ENCODE data around the gene JARID2. TPM values are rescaled to one million over a fixed set of nuclear protein-coding genes. Genes with fewer than 3 reads are reported as not detected.

JARID2 gene
- total and polyA plus RNA-seq, 7 donors, result 1.1 to 16.1 (median 4.9) TPM

DNA sequence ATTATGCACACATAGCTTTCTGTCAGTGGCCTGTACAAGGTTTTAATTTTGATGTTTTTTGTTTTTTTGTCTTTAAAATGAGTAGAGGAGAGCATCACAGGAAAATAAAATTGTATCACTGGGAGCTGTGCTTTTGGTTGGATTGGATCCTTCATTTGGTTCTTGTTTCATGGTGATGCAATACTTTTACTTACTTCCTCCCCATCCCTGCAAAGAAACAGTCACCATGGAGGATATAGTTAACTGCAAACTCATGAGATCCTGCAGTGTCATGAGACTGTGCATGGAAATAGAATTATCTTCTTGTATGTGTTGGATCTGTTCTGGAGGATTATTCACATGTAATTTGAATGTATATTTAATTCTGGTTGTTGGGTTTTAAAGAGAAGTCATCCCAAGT, 122.3 kb downstream of the JARID2 start:
- intact Hi-C loops (cut with DNase I), result loop anchor here in 1 of 2 donors (10.0 kb wide), 1 partner anchor 67 kb away; no protein-coding TSS in a partner anchor
- H3K4me1 ChIP-seq, result peaks cover 92% of the 10 kb centered on the region
- no peak overlapping the region for H3K4me3 ChIP-seq
- DNase-seq (no peak), ATAC-seq (peak in 3 of 4 donors; percentile 33 to 59 (median 51))
- no peaks in the 10 kb centered on the region for H3K36me3 ChIP-seq (ENCODE audit: insufficient read depth in 1 of 2, low read depth in 1 of 2)
- no peak for TF ChIP-seq CTCF (IDR thresholded peaks at IDR 0.05)
- H3K9me3 ChIP-seq, result no peaks in the 10 kb centered on the region
- peak overlapping the region; percentile 21 for H3K27ac ChIP-seq
- H3K27me3 ChIP-seq (ENCODE audit: insufficient read depth in 3 of 3, low read length in 2 of 3), result no peaks in the 10 kb centered on the region

GRCh38 chr6:15368873-15369272, 123.0 kb downstream of the JARID2 start:
- intact Hi-C loops (cut with DNase I), result loop anchor here in 1 of 2 donors (10.0 kb wide), 1 partner anchor 66 kb away; no protein-coding TSS in a partner anchor
- Histone ChIP-seq H3K4me3 (no peak overlapping the region), H3K36me3 (ENCODE audit: insufficient read depth in 1 of 2, low read depth in 1 of 2) (no peaks in the 10 kb centered on the region), H3K27me3 (ENCODE audit: insufficient read depth in 3 of 3, low read length in 2 of 3) (no peaks in the 10 kb centered on the region), H3K27ac (peak overlapping the region; percentile 11), H3K4me1 (peaks cover 92% of the 10 kb centered on the region), H3K9me3 (no peaks in the 10 kb centered on the region)
- 45 to 72% (median 55%) methylated on average over 5 of the region's 5 CpGs for WGBS, 3 donors
- no peak for TF ChIP-seq CTCF (IDR thresholded peaks at IDR 0.05)
- ATAC-seq (no peak), DNase-seq (no peak)

GRCh38 chr6:15369838-15370237, 124.0 kb downstream of the JARID2 start:
- no peak for DNase-seq
- ATAC-seq, result peak in 1 of 4 donors; percentile 22
- Histone ChIP-seq H3K4me1 (peaks cover 92% of the 10 kb centered on the region), H3K36me3 (ENCODE audit: insufficient read depth in 1 of 2, low read depth in 1 of 2) (no peaks in the 10 kb centered on the region), H3K4me3 (no peak overlapping the region), H3K9me3 (no peaks in the 10 kb centered on the region), H3K27me3 (ENCODE audit: insufficient read depth in 3 of 3, low read length in 2 of 3) (no peaks in the 10 kb centered on the region), H3K27ac (no peak overlapping the region)
- TF ChIP-seq CTCF (IDR thresholded peaks at IDR 0.05), result no peak
- 14 to 39% (median 17%) methylated on average over 4 of the region's 4 CpGs for WGBS, 3 donors
- intact Hi-C loops (cut with DNase I), result loop anchor here in 1 of 2 donors (10.0 kb wide), 2 partner anchors 65 to 115 kb away; no protein-coding TSS in a partner anchor

GRCh38 chr6:15370733-15371671, 125.1 kb downstream of the JARID2 start:
- Histone ChIP-seq H3K27me3 (ENCODE audit: insufficient read depth in 3 of 3, low read length in 2 of 3) (no peaks in the 10 kb centered on the region), H3K4me3 (no peak overlapping the region), H3K36me3 (ENCODE audit: insufficient read depth in 1 of 2, low read depth in 1 of 2) (no peaks in the 10 kb centered on the region), H3K9me3 (no peaks in the 10 kb centered on the region), H3K27ac (no peak overlapping the region), H3K4me1 (peaks cover 90% of the 10 kb centered on the region)
- ATAC-seq, result peak in 3 of 4 donors; percentile 30 to 48 (median 33)
- TF ChIP-seq CTCF (IDR thresholded peaks at IDR 0.05), result no peak
- 72 to 77% (median 72%) methylated on average over 4 of the region's 4 CpGs for WGBS, 3 donors
- intact Hi-C loops (cut with DNase I), result loop anchor here in 1 of 2 donors (10.0 kb wide), 1 partner anchor 116 kb away; no protein-coding TSS in a partner anchor
- DNase-seq, result no peak
